ENCODE data around the gene SLC2A9.

The SLC2A9 gene

DNA sequence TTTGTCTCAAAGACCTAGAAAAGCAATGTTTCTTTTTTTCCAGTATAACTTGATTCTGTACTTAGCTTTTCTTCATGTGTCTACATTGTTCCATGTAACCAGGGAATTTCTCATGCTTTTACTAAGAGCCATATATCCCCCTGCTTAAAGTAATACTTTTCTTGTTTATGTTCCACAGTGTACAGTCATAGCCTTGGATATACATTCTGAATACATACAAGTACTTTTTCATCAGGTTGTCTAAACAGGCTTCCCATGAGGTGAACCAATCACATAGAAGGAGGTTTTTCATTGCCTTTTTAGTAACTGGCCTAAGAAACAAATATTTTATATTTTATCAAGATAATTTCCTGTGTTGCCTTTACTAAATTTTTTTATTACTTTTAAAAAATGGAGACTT, 52.8 kb downstream of the SLC2A9 start:
- Histone ChIP-seq H3K4me1 (ENCODE audit: control insufficient read depth, insufficient read depth, low read length) (no peaks in the 10 kb centered on the region), H3K36me3 (ENCODE audit: control insufficient read depth, insufficient read depth, low read length) (no peaks in the 10 kb centered on the region), H3K27me3 (ENCODE audit: control insufficient read depth, insufficient read depth, low read length) (no peaks in the 10 kb centered on the region), H3K9ac (ENCODE audit: low read depth, low read length) (no peak overlapping the region), H3K4me3 (ENCODE audit: low read depth, low read length) (no peak overlapping the region), H3K9me3 (ENCODE audit: control insufficient read depth, insufficient read depth, low read length) (no peaks in the 10 kb centered on the region)

GRCh38 chr4:9964879-9965278, 56.4 kb downstream of the SLC2A9 start:
- no peaks in the 10 kb centered on the region for H3K36me3 ChIP-seq (ENCODE audit: control insufficient read depth, insufficient read depth, low read length)
- no peaks in the 10 kb centered on the region for H3K9me3 ChIP-seq (ENCODE audit: control insufficient read depth, insufficient read depth, low read length)
- H3K9ac ChIP-seq (ENCODE audit: low read depth, low read length), result no peak overlapping the region
- H3K27me3 ChIP-seq (ENCODE audit: control insufficient read depth, insufficient read depth, low read length), result no peaks in the 10 kb centered on the region
- no peak overlapping the region for H3K4me3 ChIP-seq (ENCODE audit: low read depth, low read length)
- H3K4me1 ChIP-seq (ENCODE audit: control insufficient read depth, insufficient read depth, low read length), result no peaks in the 10 kb centered on the region

DNA sequence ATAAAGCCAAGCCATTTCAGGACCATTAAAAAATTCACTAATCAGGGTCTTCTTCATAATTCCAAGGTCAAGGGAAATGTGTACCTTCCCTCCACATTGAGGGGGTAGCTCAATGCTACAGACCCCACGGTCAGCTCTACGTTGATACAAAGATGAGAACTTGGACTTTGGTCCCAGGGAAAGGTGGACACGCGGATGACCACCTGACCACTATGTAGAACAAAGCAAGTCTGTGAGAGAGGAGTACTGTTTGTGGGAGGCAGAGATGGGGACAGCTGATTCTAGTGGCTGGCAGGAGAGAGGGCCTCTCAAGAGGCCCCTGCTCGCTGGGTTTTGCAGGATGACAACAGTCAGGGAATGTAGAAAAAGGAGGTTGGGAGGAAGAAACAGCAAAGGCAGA, 58.0 kb downstream of the SLC2A9 start:
- Histone ChIP-seq H3K9me3 (ENCODE audit: control insufficient read depth, insufficient read depth, low read length) (no peaks in the 10 kb centered on the region), H3K9ac (ENCODE audit: low read depth, low read length) (no peak overlapping the region), H3K4me3 (ENCODE audit: low read depth, low read length) (no peak overlapping the region), H3K36me3 (ENCODE audit: control insufficient read depth, insufficient read depth, low read length) (no peaks in the 10 kb centered on the region), H3K27me3 (ENCODE audit: control insufficient read depth, insufficient read depth, low read length) (no peaks in the 10 kb centered on the region), H3K4me1 (ENCODE audit: control insufficient read depth, insufficient read depth, low read length) (no peaks in the 10 kb centered on the region)

DNA sequence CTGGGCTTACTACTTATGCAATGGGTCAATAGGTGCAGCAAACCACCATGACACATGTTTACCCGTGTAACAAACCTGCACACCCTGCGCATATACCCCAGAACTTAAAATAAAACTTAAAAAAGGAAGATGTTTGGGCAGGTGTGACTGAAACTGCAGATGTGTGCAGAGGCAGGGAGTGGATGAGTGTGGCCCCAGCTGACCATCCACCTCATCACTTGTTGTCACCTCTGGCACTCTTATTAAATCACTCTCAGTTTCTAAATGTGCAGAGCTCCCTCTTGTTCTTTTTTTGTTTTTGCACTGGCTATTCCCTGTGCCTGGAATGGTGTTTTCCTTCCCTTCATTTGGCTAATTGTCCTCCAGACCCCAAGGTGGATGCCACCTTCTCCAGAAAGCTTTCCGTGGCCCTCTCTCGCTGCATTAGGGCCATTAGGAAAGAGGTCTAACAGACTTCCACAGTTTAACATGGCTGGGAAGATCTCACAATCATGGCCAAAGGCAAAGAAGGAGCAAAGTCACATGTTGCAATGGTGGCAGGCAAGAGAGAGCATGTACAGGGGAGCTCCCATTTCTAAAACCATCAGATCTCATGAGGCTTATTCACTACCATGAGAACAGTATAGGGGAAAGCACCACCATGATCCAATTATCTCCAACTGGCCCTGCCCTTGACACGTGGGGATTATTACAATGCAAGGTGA, 58.5 kb downstream of the SLC2A9 start:
- Histone ChIP-seq H3K9ac (ENCODE audit: low read depth, low read length) (no peak overlapping the region), H3K27me3 (ENCODE audit: control insufficient read depth, insufficient read depth, low read length) (no peaks in the 10 kb centered on the region), H3K4me1 (ENCODE audit: control insufficient read depth, insufficient read depth, low read length) (no peaks in the 10 kb centered on the region), H3K36me3 (ENCODE audit: control insufficient read depth, insufficient read depth, low read length) (no peaks in the 10 kb centered on the region), H3K4me3 (ENCODE audit: low read depth, low read length) (no peak overlapping the region), H3K9me3 (ENCODE audit: control insufficient read depth, insufficient read depth, low read length) (no peaks in the 10 kb centered on the region)

DNA sequence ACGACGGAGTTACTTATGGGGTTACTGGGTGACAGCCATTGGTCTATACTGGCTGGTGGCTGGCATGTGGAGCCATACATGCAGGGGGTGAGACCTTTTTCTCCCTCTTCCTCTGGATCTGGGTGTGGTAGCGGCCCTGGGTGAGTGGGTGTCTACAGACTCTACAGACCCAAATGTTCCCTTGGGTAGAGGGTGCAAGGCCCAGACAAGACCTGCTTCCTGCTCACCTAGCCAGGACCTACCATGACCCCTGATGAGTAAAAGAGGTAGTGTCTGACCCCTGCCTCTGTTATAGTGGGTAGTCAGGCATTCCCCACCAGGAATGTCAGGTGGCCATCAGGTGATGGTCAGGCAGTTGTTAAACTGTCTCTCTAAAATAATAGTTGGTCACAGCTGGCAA, 66.8 kb downstream of the SLC2A9 start:
- H3K27me3 ChIP-seq (ENCODE audit: control insufficient read depth, insufficient read depth, low read length), result no peaks in the 10 kb centered on the region
- no peaks in the 10 kb centered on the region for H3K9me3 ChIP-seq (ENCODE audit: control insufficient read depth, insufficient read depth, low read length)
- no peak overlapping the region for H3K4me3 ChIP-seq (ENCODE audit: low read depth, low read length)
- H3K36me3 ChIP-seq (ENCODE audit: control insufficient read depth, insufficient read depth, low read length), result no peaks in the 10 kb centered on the region
- H3K4me1 ChIP-seq (ENCODE audit: control insufficient read depth, insufficient read depth, low read length), result no peaks in the 10 kb centered on the region
- no peak overlapping the region for H3K9ac ChIP-seq (ENCODE audit: low read depth, low read length)

- H3K4me3 ChIP-seq (ENCODE audit: low read depth, low read length), result no peak overlapping the region
Measured at GRCh38 chr4:9953089-9953488, 68.2 kb downstream of the SLC2A9 start.

DNA sequence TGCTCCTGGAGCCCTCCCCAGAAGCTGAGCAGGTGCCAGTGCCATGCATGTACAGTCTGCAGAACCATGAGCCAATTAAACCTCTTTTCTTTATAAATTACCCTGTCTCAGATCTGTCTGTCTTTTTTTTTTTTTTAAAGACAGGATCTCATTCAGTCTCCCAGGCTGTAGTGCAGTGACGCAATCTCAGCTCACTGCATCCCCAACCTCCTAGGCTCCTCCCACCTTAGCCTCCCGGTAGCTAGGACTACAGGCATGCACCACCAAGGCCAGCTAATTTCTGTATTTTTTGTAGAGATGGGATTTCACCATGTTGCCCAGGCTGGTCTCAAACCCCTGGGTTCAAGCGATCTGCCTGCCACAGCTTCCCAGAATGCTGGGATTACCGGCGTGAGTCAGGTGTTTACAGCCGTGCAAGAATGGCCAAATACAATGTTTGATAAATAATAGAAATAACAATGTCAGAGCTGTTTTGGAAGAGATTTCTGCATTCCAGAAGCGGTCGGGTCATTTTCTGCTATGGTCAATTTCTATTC, 68.8 kb downstream of the SLC2A9 start:
- Histone ChIP-seq H3K27me3 (ENCODE audit: control insufficient read depth, insufficient read depth, low read length) (no peaks in the 10 kb centered on the region), H3K36me3 (ENCODE audit: control insufficient read depth, insufficient read depth, low read length) (no peaks in the 10 kb centered on the region), H3K9me3 (ENCODE audit: control insufficient read depth, insufficient read depth, low read length) (no peaks in the 10 kb centered on the region), H3K9ac (ENCODE audit: low read depth, low read length) (no peak overlapping the region), H3K4me3 (ENCODE audit: low read depth, low read length) (no peak overlapping the region), H3K4me1 (ENCODE audit: control insufficient read depth, insufficient read depth, low read length) (no peaks in the 10 kb centered on the region)

More at GRCh38 chr4:9953089-9953488, 68.2 kb downstream of the SLC2A9 start:
- H3K36me3 ChIP-seq (ENCODE audit: control insufficient read depth, insufficient read depth, low read length), result no peaks in the 10 kb centered on the region
- H3K27me3 ChIP-seq (ENCODE audit: control insufficient read depth, insufficient read depth, low read length), result no peaks in the 10 kb centered on the region
- H3K4me1 ChIP-seq (ENCODE audit: control insufficient read depth, insufficient read depth, low read length), result no peaks in the 10 kb centered on the region
- no peak overlapping the region for H3K9ac ChIP-seq (ENCODE audit: low read depth, low read length)
- no peaks in the 10 kb centered on the region for H3K9me3 ChIP-seq (ENCODE audit: control insufficient read depth, insufficient read depth, low read length)

DNA sequence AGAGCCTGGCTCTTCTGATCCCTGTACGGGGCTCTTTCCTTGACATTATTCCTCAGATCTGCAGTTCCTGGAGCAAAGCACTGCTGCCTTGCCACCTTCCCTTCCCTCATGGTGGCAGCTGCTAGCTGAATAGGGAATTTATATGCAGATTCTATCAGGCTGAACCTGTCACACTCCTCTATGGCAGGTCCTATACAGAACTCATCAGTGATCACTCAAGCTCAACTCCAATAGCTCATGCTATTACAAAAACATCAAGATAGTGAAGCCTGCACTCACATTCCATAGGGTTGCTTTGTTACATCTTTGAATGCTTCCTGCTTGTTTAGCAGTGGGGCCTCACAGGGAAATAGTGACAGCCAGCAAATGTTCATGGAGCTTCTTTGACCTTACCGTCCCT, 71.7 kb downstream of the SLC2A9 start:
- Histone ChIP-seq H3K4me3 (ENCODE audit: low read depth, low read length) (no peak overlapping the region), H3K9ac (ENCODE audit: low read depth, low read length) (no peak overlapping the region), H3K36me3 (ENCODE audit: control insufficient read depth, insufficient read depth, low read length) (no peaks in the 10 kb centered on the region), H3K27me3 (ENCODE audit: control insufficient read depth, insufficient read depth, low read length) (no peaks in the 10 kb centered on the region), H3K4me1 (ENCODE audit: control insufficient read depth, insufficient read depth, low read length) (no peaks in the 10 kb centered on the region), H3K9me3 (ENCODE audit: control insufficient read depth, insufficient read depth, low read length) (no peaks in the 10 kb centered on the region)

DNA sequence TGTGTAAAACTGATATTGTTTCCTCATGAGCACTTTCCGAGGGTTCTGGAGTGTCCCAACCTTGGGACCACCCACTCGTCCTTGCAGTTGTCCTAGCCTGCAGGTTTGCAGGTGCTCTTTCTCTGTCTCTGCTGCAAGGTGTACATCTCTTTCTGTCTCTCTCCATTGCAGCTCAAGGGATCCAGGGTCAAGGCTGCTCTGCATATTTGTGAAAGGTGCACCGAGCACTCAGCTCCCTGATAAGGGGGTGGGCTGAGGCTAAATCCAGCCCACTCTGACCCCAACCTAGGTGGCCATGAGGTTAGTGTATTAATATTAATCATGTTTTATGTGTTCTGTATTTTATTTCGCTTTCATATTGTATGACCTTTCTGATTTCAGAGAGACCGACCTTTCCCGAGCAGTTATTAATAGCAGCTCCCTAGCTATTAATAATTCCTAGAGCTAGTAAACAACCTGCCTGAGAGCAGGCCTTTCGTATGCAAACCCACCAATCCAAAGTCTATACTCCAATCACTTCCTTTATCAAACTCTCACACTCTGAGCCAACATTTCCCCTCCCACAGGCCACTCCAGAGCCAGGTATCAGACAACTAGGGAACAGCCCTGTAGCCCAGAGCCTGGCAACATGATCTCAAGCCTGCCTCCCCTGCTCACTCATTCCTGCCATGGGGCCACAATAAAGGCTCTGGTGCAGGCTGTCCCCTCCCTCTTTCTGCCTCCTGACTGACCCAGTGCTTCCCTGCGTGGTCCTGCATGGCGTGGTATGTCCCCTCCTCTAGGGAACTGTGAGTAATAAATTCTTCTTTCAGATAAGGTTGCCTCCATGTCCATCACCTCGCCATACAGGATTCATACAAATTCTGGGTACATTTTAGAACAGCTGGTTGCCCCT, 73.9 kb downstream of the SLC2A9 start:
- H3K9ac ChIP-seq (ENCODE audit: low read depth, low read length), result no peak overlapping the region
- no peak overlapping the region for H3K4me3 ChIP-seq (ENCODE audit: low read depth, low read length)
- no peaks in the 10 kb centered on the region for H3K36me3 ChIP-seq (ENCODE audit: control insufficient read depth, insufficient read depth, low read length)

DNA sequence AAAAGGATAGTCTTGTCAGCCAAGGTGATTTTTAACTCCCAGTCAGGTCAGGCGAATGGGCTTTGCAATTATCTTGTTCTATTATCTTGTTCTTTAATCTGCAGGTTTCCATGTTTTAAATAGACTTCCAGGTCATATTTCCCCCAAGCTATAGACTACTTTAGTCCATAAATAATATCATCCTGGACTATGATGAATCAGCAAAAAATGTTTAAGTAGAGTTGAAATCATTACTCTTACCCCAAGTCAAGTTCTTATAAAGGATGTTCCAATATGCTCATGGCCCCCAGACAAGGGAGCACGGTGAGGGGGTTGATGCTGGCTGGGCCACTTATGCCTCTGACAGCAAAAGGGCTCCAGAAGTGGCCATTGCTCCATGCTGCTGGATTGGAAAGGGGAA, 75.1 kb downstream of the SLC2A9 start:
- no peaks in the 10 kb centered on the region for H3K27me3 ChIP-seq (ENCODE audit: control insufficient read depth, insufficient read depth, low read length)

More for the DNA sequence above, 73.9 kb downstream of the SLC2A9 start:
- Histone ChIP-seq H3K9me3 (ENCODE audit: control insufficient read depth, insufficient read depth, low read length) (no peaks in the 10 kb centered on the region), H3K4me1 (ENCODE audit: control insufficient read depth, insufficient read depth, low read length) (no peaks in the 10 kb centered on the region), H3K27me3 (ENCODE audit: control insufficient read depth, insufficient read depth, low read length) (no peaks in the 10 kb centered on the region)

GRCh38 chr4:9944431-9945425, 76.6 kb downstream of the SLC2A9 start:
- Histone ChIP-seq H3K9me3 (ENCODE audit: control insufficient read depth, insufficient read depth, low read length) (no peaks in the 10 kb centered on the region), H3K27me3 (ENCODE audit: control insufficient read depth, insufficient read depth, low read length) (no peaks in the 10 kb centered on the region), H3K4me1 (ENCODE audit: control insufficient read depth, insufficient read depth, low read length) (no peaks in the 10 kb centered on the region), H3K9ac (ENCODE audit: low read depth, low read length) (no peak overlapping the region), H3K4me3 (ENCODE audit: low read depth, low read length) (no peak overlapping the region), H3K36me3 (ENCODE audit: control insufficient read depth, insufficient read depth, low read length) (no peaks in the 10 kb centered on the region)

More for the DNA sequence above, 75.1 kb downstream of the SLC2A9 start:
- H3K9ac ChIP-seq (ENCODE audit: low read depth, low read length), result no peak overlapping the region
- H3K4me3 ChIP-seq (ENCODE audit: low read depth, low read length), result no peak overlapping the region
- H3K4me1 ChIP-seq (ENCODE audit: control insufficient read depth, insufficient read depth, low read length), result no peaks in the 10 kb centered on the region
- no peaks in the 10 kb centered on the region for H3K36me3 ChIP-seq (ENCODE audit: control insufficient read depth, insufficient read depth, low read length)
- H3K9me3 ChIP-seq (ENCODE audit: control insufficient read depth, insufficient read depth, low read length), result no peaks in the 10 kb centered on the region

Measured in iPS-15b (cell line).